Upper lobe of right lung (tissue), 1 donor: ENCODE measurements around the gene OMA1. TPM values are rescaled to one million over a fixed set of nuclear protein-coding genes. Genes with fewer than 3 reads are reported as not detected.
"Not testable (repeated sequence)": the region's sequence is repeated elsewhere in the genome, so short reads cannot be mapped to it uniquely, and the experiment has no call there.

Source experiments
- ATAC-seq: fragments of 200-7000 bp; cut with Tn5 transposase; one replicate; pipeline ENCODE4 v1.9.1; 2020; ENCODE audit warnings: mild to moderate bottlenecking, moderate library complexity
- DNase-seq: peaks from one replicate; pipeline ENCODE4 v3.0.0-alpha.2; 2020
- H3K27ac ChIP-seq: fragments of 200-600 bp; one replicate; pipeline ENCODE4 v1.8.0; 2022
- H3K27me3 ChIP-seq: fragments of 200-600 bp; one replicate; pipeline ENCODE4 v1.8.0; 2022; ENCODE audit warnings: mild to moderate bottlenecking
- H3K36me3 ChIP-seq: fragments of 200-600 bp; one replicate; pipeline ENCODE4 v1.8.0; 2022
- H3K4me1 ChIP-seq: fragments of 200-600 bp; one replicate; pipeline ENCODE4 v1.8.0; 2022
- H3K4me3 ChIP-seq: fragments of 200-600 bp; one replicate; pipeline ENCODE4 v1.8.0; 2022; ENCODE audit warnings: mild to moderate bottlenecking
- H3K9me3 ChIP-seq: fragments of 200-600 bp; one replicate; pipeline ENCODE4 v1.8.0; 2022
- intact Hi-C: fragments of 100-400 bp; cut with DNase I; formaldehyde crosslinking; loops from one replicate; pipeline ENCODE4 v1.11.0; 2022
- total RNA-seq: library from RNA; stranded (reverse); fragmentation: NEBNext Ultra II Directional; extraction: Animal tissue kit (Norgen Biotek cat#: 25700); gene quantifications from one replicate; pipeline ENCODE4 v1.2.1, GENCODE V29; 2021
- TF ChIP-seq, protein P1 (sequence below): fragments of 200-600 bp; IDR thresholded peaks from one replicate; pipeline ENCODE4 v1.8.0; 2022; ENCODE audit warnings: antibody characterized with exemption
- donor health status: DM: no; HTN: yes; CAD: no; lungs with severe emphysema.

The OMA1 gene
- total RNA-seq, 1 donor from 2014 or later, result 31.3 TPM

GRCh38 chr1:58548371-58548770 is 1.8 kb upstream of the OMA1 start:
- ATAC-seq, result no peak
- peaks cover 14% of the 10 kb centered on the region for H3K4me1 ChIP-seq
- no peak for DNase-seq
- no peaks in the 10 kb centered on the region for H3K27me3 ChIP-seq
- TF ChIP-seq, protein P1, sequence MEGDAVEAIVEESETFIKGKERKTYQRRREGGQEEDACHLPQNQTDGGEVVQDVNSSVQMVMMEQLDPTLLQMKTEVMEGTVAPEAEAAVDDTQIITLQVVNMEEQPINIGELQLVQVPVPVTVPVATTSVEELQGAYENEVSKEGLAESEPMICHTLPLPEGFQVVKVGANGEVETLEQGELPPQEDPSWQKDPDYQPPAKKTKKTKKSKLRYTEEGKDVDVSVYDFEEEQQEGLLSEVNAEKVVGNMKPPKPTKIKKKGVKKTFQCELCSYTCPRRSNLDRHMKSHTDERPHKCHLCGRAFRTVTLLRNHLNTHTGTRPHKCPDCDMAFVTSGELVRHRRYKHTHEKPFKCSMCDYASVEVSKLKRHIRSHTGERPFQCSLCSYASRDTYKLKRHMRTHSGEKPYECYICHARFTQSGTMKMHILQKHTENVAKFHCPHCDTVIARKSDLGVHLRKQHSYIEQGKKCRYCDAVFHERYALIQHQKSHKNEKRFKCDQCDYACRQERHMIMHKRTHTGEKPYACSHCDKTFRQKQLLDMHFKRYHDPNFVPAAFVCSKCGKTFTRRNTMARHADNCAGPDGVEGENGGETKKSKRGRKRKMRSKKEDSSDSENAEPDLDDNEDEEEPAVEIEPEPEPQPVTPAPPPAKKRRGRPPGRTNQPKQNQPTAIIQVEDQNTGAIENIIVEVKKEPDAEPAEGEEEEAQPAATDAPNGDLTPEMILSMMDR, result no peak
- H3K9me3 ChIP-seq, result no peaks in the 10 kb centered on the region
- H3K4me3 ChIP-seq, result no peak overlapping the region
- H3K36me3 ChIP-seq, result no peaks in the 10 kb centered on the region
- intact Hi-C loops, result no loop called here
- no peak overlapping the region for H3K27ac ChIP-seq

DNA sequence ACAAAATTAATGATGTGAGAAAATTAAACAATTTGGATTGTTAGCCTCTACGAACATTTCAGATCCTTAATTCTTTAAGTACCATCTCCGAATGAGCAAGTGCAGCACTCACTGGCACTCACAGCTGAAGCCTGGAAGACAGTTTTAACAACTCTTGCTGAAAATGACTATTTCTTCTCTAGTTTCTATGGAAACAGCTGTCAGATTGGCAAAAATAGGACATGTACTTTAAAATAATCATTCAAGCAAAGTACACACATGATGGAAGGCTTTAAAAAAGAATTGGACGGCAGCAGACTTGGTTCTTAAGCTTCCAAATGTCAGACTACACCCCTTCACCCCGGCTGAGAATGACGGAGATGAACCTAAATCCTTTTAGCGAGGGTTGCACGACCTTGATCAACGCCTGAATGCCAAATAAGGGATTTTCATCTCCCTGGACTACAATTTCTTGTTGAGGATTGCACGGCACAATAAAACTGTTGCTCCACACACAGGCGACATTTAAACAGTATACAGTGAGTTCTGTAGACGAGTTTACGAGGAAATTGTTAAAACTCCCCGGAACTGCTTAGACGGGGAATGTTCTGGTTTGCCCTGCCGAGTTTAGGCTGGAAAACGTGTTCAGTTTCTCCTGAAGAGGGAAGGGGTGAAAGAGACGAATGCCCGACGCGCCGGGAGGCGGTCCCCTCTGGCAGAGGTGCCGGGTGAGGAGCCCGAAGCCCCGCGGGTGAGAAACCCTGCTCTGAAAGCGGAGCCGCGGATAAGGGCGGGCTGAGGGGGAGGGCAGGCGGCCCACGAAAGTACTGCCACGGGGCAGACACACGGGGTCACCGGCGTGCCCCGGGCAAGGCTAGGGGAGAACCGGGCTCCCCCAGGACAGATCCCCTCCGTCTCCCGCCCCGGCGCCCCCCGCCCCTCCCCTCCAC is 671 bp downstream of the OMA1 start:
- Histone ChIP-seq H3K9me3 (no peaks in the 10 kb centered on the region), H3K27ac (peak overlapping the region; percentile 99), H3K36me3 (no peaks in the 10 kb centered on the region), H3K4me1 (peaks cover 14% of the 10 kb centered on the region), H3K4me3 (peak overlapping the region; percentile 72), H3K27me3 (no peaks in the 10 kb centered on the region)
- TF ChIP-seq, protein P1, result no peak
- ATAC-seq, result peak; percentile 87
- peak; percentile 94 for DNase-seq
- intact Hi-C loops, result no loop called here

GRCh38 chr1:58543260-58543659 is 3.3 kb downstream of the OMA1 start:
- Histone ChIP-seq H3K27me3 (no peaks in the 10 kb centered on the region), H3K36me3 (no peaks in the 10 kb centered on the region), H3K9me3 (no peaks in the 10 kb centered on the region), H3K4me1 (peaks cover 14% of the 10 kb centered on the region), H3K27ac (no peak overlapping the region), H3K4me3 (no peak overlapping the region)
- ATAC-seq (no peak), DNase-seq (no peak)
- intact Hi-C loops, result no loop called here
- TF ChIP-seq, protein P1, result no peak

- no peak overlapping the region for H3K4me3 ChIP-seq
- TF ChIP-seq, protein P1, result no peak
- ATAC-seq (no peak), DNase-seq (no peak)
- no peaks in the 10 kb centered on the region for H3K36me3 ChIP-seq
- H3K4me1 ChIP-seq, result no peaks in the 10 kb centered on the region
- intact Hi-C loops, result no loop called here
- no peaks in the 10 kb centered on the region for H3K9me3 ChIP-seq
- no peak overlapping the region for H3K27ac ChIP-seq
- H3K27me3 ChIP-seq, result no peaks in the 10 kb centered on the region
Observed at GRCh38 chr1:58539553-58539952, 7.0 kb downstream of the OMA1 start.

- no peak for DNase-seq
- intact Hi-C loops, result no loop called here
- Histone ChIP-seq H3K4me1 (no peaks in the 10 kb centered on the region), H3K9me3 (no peaks in the 10 kb centered on the region), H3K4me3 (no peak overlapping the region), H3K27me3 (no peaks in the 10 kb centered on the region), H3K27ac (no peak overlapping the region), H3K36me3 (no peaks in the 10 kb centered on the region)
- TF ChIP-seq, protein P1, result no peak
- ATAC-seq, result no peak
Observed at GRCh38 chr1:58538821-58539220, 7.7 kb downstream of the OMA1 start.

DNA sequence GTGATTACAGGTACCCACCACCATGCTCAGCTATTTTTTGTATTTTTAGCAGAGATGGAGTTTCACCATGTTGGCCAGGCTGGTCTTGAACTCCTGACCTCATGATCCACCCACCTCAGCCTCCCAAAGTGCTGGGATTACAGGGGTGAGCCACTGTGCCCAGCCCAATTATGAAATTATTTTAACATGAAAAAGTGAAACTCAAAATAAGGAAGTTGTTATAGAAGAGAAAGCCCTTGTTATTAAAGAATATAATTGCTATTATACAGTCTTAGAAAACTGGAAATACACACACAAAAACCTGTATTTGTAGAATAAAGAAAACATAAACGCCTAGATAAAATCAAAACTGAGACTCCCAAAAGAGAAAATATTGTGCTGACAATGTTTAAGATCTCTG is 14.7 kb downstream of the OMA1 start:
- intact Hi-C loops, result not testable (repeated sequence)

More for the DNA sequence above, 14.7 kb downstream of the OMA1 start:
- not testable (repeated sequence) for H3K27me3 ChIP-seq, H3K36me3 ChIP-seq, H3K9me3 ChIP-seq, DNase-seq, H3K4me1 ChIP-seq, H3K27ac ChIP-seq, ATAC-seq, H3K4me3 ChIP-seq
